Stomach smooth muscle (tissue), 2 donors: Measurements from ENCODE around the gene SPATA13.

Experiments used
- H3K27ac ChIP-seq: one replicate; pipeline ENCODE4 v1.7.0; 2013; ENCODE audit warnings: mild to moderate bottlenecking, low read length, inconsistent platforms
- H3K27me3 ChIP-seq, 2 donors: one replicate each; pipeline ENCODE4 v1.7.0; 2013; ENCODE audit warnings: low read length in 2 of 2; ENCODE audit not compliant: insufficient read depth in 2 of 2, control insufficient read depth in 1 of 2
- H3K36me3 ChIP-seq, 2 donors: one replicate each; pipeline ENCODE4 v1.7.0; 2013; ENCODE audit warnings: low read length in 2 of 2; ENCODE audit not compliant: control insufficient read depth in 2 of 2, insufficient read depth in 2 of 2
- H3K4me1 ChIP-seq: one replicate; pipeline ENCODE4 v1.7.0; 2013; ENCODE audit warnings: low read length; ENCODE audit not compliant: control insufficient read depth, insufficient read depth
- H3K4me3 ChIP-seq, 2 donors: one replicate each; pipeline ENCODE4 v1.7.0; 2013; ENCODE audit warnings: low read length in 2 of 2
- H3K9ac ChIP-seq, 2 donors: one replicate each; pipeline ENCODE4 v1.7.0; 2013; ENCODE audit warnings: low read length in 2 of 2, mild to moderate bottlenecking in 1 of 2
- H3K9me3 ChIP-seq, 2 donors: one replicate each; pipeline ENCODE4 v1.7.0; 2013; ENCODE audit warnings: low read length in 2 of 2; ENCODE audit not compliant: control insufficient read depth in 2 of 2
- donor health status: healthy.
- donor health status: Pancreatic carcinoma.

SPATA13 gene

DNA sequence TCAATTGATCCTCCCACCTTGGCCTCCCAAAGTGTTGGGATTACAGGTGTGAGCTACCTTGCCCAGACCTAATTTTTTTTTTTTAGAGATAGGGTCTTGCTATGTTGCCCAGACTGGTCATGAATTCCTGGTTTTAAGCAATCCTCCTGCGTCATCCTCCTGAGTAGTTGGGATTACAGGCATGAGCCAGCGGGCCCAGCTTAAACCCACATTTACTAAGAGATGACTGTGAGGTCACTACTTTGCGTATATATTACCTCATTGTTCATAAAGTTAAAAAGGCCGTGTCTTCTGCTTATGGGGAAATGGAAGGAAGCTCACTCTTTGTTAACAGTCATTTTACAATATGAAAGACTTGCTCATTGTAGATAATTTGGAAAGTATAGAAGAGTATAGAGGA lies 109.3 kb downstream of the SPATA13 start:
- no peaks in the 10 kb centered on the region for H3K9me3 ChIP-seq
- no peak overlapping the region for H3K9ac ChIP-seq
- H3K36me3 ChIP-seq, result peaks cover 0 to 2% of the 10 kb centered on the region in 2 donors
- H3K27me3 ChIP-seq, result no peaks in the 10 kb centered on the region
- H3K4me3 ChIP-seq, result no peak overlapping the region
- no peak overlapping the region for H3K27ac ChIP-seq
- H3K4me1 ChIP-seq, result peaks cover 16% of the 10 kb centered on the region

DNA sequence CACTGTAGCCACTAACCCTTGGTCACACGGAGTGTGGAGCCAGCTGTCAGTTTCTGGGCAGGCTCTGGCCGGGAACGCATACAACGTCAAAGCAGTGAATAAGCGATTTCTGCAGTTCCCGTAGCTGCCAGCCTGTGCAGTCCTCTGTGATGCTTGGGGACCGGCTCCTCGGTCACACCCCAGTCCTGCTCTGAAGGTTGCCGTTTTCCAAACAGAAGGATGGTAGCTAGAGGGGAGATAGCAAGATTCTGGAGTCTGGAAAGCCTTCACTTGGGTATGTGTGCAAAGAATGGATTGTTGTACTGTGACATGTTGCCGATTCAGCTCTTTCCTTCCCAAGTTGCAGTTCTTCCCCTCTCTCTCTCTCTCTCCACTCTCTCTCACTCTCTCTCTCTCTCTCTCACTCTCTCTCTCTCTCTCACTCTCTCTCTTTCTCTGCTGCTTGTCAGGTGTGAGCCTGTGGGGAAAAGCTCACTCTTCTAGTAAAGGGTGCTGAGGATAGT lies 110.2 kb downstream of the SPATA13 start:
- Histone ChIP-seq H3K4me3 (peak overlapping the region; percentile 71 to 74), H3K4me1 (peaks cover 16% of the 10 kb centered on the region), H3K9ac (peak overlapping the region; percentile 49 to 62), H3K27me3 (no peaks in the 10 kb centered on the region), H3K9me3 (no peaks in the 10 kb centered on the region), H3K27ac (peak overlapping the region; percentile 89), H3K36me3 (no peaks in the 10 kb centered on the region)

GRCh38 chr13:24271231-24271600 lies 110.7 kb downstream of the SPATA13 start:
- H3K36me3 ChIP-seq, result no peaks in the 10 kb centered on the region
- H3K4me1 ChIP-seq, result peaks cover 16% of the 10 kb centered on the region
- H3K4me3 ChIP-seq, result peak overlapping the region; percentile 71 to 74
- H3K27ac ChIP-seq, result peak overlapping the region; percentile 89
- peak overlapping the region in 1 of 2 donors; percentile 49 for H3K9ac ChIP-seq
- no peaks in the 10 kb centered on the region for H3K27me3 ChIP-seq
- H3K9me3 ChIP-seq, result no peaks in the 10 kb centered on the region

DNA sequence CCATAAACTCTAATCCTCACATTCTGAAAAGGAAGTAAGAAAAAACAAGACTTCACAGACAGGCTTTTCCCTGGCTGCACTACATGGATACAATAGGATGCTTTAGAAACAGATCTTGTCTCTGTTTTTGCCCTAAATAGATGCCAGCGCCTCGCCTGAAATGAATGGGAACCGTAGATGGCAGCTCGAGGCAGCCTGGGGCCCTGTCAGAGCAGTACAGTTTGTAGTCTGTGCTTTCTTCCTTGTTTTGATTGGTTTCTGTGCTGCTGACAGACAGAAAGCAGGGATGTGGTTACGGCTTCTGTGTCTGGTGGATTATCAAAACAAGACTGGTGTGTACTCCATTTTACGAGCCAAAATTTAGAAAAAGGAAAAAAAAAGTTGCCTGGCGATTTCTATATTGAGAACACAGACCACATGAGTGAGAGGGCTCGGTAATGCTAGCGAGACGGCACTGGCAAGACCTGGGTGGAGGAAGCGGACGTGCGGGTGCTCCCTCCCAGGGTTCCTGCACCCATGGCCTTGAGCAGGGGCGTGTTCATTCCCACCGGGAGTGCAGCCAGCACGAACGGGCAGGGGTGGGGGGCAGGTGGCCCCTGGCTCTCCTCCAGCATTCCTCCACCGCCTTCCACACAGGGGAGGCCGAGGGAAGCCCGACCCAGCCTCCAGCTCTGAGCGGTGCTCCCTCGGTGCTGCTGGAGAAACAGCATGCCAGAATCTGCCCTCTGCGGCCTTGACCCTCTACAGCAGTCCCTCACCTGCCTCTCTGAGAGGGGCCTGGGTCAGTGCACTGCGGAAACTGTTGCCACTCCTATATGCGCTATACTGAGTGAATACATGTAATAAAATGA lies 111.3 kb downstream of the SPATA13 start:
- peak overlapping the region; percentile 71 to 74 for H3K4me3 ChIP-seq
- H3K36me3 ChIP-seq, result no peaks in the 10 kb centered on the region
- peak overlapping the region; percentile 49 to 60 for H3K9ac ChIP-seq

GRCh38 chr13:24272452-24273161 lies 112.1 kb downstream of the SPATA13 start:
- Histone ChIP-seq H3K4me3 (peak overlapping the region; percentile 71 to 74), H3K36me3 (no peaks in the 10 kb centered on the region), H3K27ac (peak overlapping the region; percentile 89), H3K9me3 (no peaks in the 10 kb centered on the region), H3K9ac (peak overlapping the region; percentile 49 to 60), H3K4me1 (peaks cover 16% of the 10 kb centered on the region), H3K27me3 (no peaks in the 10 kb centered on the region)

More for the DNA sequence above, 111.3 kb downstream of the SPATA13 start:
- Histone ChIP-seq H3K27ac (peak overlapping the region; percentile 89), H3K4me1 (peaks cover 16% of the 10 kb centered on the region), H3K9me3 (no peaks in the 10 kb centered on the region), H3K27me3 (no peaks in the 10 kb centered on the region)

DNA sequence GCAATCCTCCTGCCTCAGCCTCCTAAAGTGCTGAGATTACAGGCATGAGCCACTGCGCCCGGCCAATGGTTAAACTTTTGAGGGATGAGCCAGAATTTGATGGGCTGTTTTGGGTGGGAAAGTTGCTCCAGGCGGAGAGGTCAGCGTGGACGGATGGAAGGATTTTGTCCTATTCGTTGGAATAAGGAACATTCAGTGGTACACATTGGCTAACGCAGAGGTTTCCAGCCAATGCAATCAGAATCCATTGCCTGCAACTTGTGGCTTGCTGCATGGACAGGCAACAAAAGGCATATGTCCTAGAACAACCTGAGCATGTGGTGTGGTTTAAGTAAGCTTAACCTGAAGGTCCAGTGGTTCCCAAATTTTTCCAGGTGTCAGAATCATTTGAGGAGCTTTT lies 113.4 kb downstream of the SPATA13 start:
- Histone ChIP-seq H3K4me3 (no peak overlapping the region), H3K9me3 (no peaks in the 10 kb centered on the region), H3K9ac (no peak overlapping the region), H3K4me1 (peaks cover 16% of the 10 kb centered on the region), H3K27me3 (no peaks in the 10 kb centered on the region), H3K27ac (no peak overlapping the region), H3K36me3 (no peaks in the 10 kb centered on the region)

DNA sequence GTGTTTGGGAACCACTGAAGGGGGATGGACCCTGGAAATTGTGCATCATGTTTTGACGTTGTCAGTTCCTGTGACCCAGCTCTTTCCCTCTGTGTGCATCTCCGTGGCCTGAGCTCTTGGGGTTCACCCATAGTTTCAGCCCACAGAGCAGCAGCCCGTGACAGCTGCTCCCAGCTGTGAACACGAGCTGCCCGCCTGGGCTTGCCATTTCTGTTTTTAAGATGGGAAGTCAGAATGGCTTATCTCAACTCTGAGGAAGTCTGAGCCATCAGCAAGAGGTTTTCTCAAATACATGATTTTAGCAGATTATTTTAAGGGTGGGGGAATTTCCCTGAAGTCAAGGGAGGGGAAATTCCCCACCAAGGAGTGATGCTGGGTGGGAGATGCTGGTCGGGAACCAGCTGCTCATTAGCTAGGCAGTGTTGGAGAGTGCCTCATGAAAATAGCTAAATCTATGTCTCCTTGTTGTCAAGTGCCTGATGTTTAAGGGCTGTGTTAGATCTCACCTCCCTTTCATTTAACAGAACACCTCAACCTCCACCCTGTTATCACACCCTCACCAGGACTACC lies 114.0 kb downstream of the SPATA13 start:
- H3K4me3 ChIP-seq, result no peak overlapping the region
- H3K4me1 ChIP-seq, result peaks cover 16% of the 10 kb centered on the region
- H3K9ac ChIP-seq, result no peak overlapping the region
- H3K9me3 ChIP-seq, result no peaks in the 10 kb centered on the region
- no peaks in the 10 kb centered on the region for H3K27me3 ChIP-seq
- H3K36me3 ChIP-seq, result no peaks in the 10 kb centered on the region
- no peak overlapping the region for H3K27ac ChIP-seq

DNA sequence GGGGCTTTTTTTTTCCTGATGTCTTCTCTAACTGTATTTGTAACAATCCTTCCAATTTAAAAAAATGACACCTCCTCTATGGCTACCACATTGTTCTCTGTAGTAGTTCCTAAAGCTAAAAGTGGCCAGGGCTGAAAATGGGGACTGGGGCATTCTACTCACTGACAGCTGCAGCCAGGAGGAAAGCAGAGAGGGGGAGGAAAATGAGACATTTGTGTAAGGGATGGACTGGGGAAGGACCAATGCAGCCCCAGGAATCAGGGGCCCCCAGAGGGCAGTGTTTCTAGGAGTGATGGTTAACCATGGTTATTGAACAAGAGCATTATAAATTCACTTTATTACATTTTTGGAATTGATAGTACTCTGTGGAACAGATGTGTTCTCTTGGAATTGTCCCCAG lies 114.5 kb downstream of the SPATA13 start:
- Histone ChIP-seq H3K9ac (no peak overlapping the region), H3K36me3 (no peaks in the 10 kb centered on the region), H3K27ac (no peak overlapping the region), H3K27me3 (no peaks in the 10 kb centered on the region), H3K4me1 (peaks cover 16% of the 10 kb centered on the region), H3K4me3 (no peak overlapping the region), H3K9me3 (no peaks in the 10 kb centered on the region)

DNA sequence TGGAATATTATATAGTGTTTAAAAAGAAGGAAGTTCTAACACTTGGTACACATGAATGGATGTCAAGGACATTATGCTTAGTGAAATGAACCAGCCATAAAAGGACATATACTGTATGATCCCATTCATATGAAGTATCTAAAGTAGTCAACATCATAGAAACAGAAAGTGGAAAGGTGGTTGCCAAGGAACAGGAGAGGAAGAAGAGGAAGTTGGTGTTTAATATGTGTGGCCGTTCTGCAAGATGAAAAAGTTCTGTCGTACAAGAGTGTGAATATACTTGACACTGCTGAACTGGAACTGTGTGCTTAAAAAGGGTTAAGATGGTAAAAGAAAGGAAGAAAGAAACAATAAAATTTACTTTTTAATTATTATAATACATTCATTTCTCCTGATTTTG lies 115.8 kb downstream of the SPATA13 start:
- H3K36me3 ChIP-seq, result no peaks in the 10 kb centered on the region
- H3K9ac ChIP-seq, result no peak overlapping the region
- H3K4me3 ChIP-seq, result no peak overlapping the region
- H3K27me3 ChIP-seq, result no peaks in the 10 kb centered on the region
- peaks cover 20% of the 10 kb centered on the region for H3K4me1 ChIP-seq
- no peaks in the 10 kb centered on the region for H3K9me3 ChIP-seq
- H3K27ac ChIP-seq, result no peak overlapping the region

DNA sequence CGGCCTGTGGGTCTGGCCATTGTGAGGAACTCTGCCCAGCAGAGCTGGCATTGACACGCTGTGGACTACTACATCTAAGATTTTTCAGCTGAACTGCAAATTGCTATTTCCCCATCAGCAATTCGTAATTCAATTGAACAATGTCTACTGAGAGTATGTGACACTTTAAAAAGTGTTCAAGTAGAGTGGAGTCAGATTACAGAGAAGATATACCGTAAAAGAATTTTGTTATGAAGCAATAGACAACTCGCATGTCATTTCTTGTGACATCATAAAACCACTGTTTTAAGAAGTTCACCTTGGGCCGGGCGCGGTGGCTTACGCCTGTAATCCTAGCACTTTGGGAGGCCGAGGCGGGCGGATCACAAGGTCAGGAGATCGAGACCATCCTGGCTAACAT lies 116.3 kb downstream of the SPATA13 start:
- Histone ChIP-seq H3K4me1 (peaks cover 24% of the 10 kb centered on the region), H3K9me3 (no peaks in the 10 kb centered on the region), H3K27ac (no peak overlapping the region)

More for the DNA sequence above, 116.3 kb downstream of the SPATA13 start:
- Histone ChIP-seq H3K27me3 (no peaks in the 10 kb centered on the region), H3K36me3 (no peaks in the 10 kb centered on the region), H3K4me3 (no peak overlapping the region), H3K9ac (no peak overlapping the region)
